B cell (primary cell): Measurements from ENCODE around the gene BTAF1. TPM values are rescaled to one million over a fixed set of nuclear protein-coding genes. Genes with fewer than 3 reads are reported as not detected.

Source experiments
- ATAC-seq: fragments of 200-7000 bp; cut with Tn5 transposase; one replicate; pipeline ENCODE4 v1.10.0; 2021; ENCODE audit warnings: low read depth, mild to moderate bottlenecking, moderate number of reproducible peaks, moderate library complexity
- CTCF ChIA-PET: fragments of 350-600 bp; sonication (Branson Sonifier 250); formaldehyde crosslinking; loops from one replicate; lab custom pipeline; 2021; ENCODE audit warnings: antibody characterized with exemption, inconsistent platforms; lab: Charles Lee
- POLR2A ChIA-PET: fragments of 350-600 bp; sonication (Branson Sonifier 250); formaldehyde crosslinking; loops from one replicate; lab custom pipeline; 2021; ENCODE audit warnings: antibody characterized with exemption; lab: Charles Lee
- DNase-seq: peaks from one replicate; pipeline ENCODE4 v3.0.0; 2013
- H2AFZ ChIP-seq: 2 replicates; pipeline ENCODE4 v1.6.1; 2012; ENCODE audit warnings: mild to moderate bottlenecking, low read depth, low read length; ENCODE audit not compliant: insufficient read depth, poor library complexity, severe bottlenecking
- H3K27ac ChIP-seq, 2 donors: 1 replicate in 1 of 2; 2 replicates in 1 of 2; pipeline ENCODE4 v1.5.1; 2012 to 2013; ENCODE audit warnings: low read length in 2 of 2, mild to moderate bottlenecking in 2 of 2, moderate library complexity in 1 of 2
- H3K27me3 ChIP-seq, 4 experiments: fragments of 200-600 bp in 1 of 4; sonication (generic) in 1 of 4; replicated peaks in 1 of 4; 1 replicate in 2 of 4; 2 replicates in 2 of 4; pipeline versions ENCODE4 v1.6.1 to v1.7.0; 2013 to 2016; ENCODE audit warnings: low read length in 3 of 4, mild to moderate bottlenecking in 2 of 4, mixed read lengths in 1 of 4, moderate library complexity in 1 of 4; ENCODE audit not compliant: insufficient read depth in 4 of 4, control insufficient read depth in 3 of 4; ENCODE audit errors: control extremely low read depth in 1 of 4
- H3K36me3 ChIP-seq, 2 experiments: replicated peaks in 1 of 2; 1 replicate in 1 of 2; 2 replicates in 1 of 2; pipeline versions ENCODE4 v1.6.1 to v1.7.1; 2013; ENCODE audit warnings: low read length in 1 of 2; ENCODE audit not compliant: insufficient read depth in 2 of 2, control insufficient read depth in 1 of 2; ENCODE audit errors: control extremely low read depth in 1 of 2, extremely low read depth in 1 of 2
- H3K4me1 ChIP-seq, 2 donors: fragments of 200-600 bp in 1 of 2; sonication (generic) in 1 of 2; 1 replicate in 1 of 2; 2 replicates in 1 of 2; pipeline versions ENCODE4 v1.5.1 to v1.6.1; 2013 to 2017; ENCODE audit warnings: low read length in 2 of 2; ENCODE audit not compliant: control insufficient read depth in 2 of 2, insufficient read depth in 2 of 2
- H3K4me2 ChIP-seq: replicated peaks from 2 replicates; pipeline ENCODE3; 2012; ENCODE audit warnings: mild to moderate bottlenecking, low read depth, low read length; ENCODE audit not compliant: poor library complexity, severe bottlenecking
- H3K4me3 ChIP-seq, 5 experiments: fragments of 200-600 bp in 1 of 5; sonication (generic) in 1 of 5; 1 replicate in 3 of 5; 2 replicates in 2 of 5; pipeline versions ENCODE4 v1.5.1 to v1.7.0; 2011 to 2016; ENCODE audit warnings: low read length in 4 of 5, mild to moderate bottlenecking in 4 of 5, low read depth in 2 of 5, control low read depth in 1 of 5, moderate library complexity in 1 of 5; ENCODE audit not compliant: insufficient read depth in 1 of 5; ENCODE audit errors: control extremely low read depth in 1 of 5, extremely low read depth in 1 of 5
- H3K79me2 ChIP-seq: fragments of 200-600 bp; sonication (generic); one replicate; pipeline ENCODE4 v1.6.0; 2016; ENCODE audit warnings: low read length; ENCODE audit not compliant: control insufficient read depth, insufficient read depth
- H3K9ac ChIP-seq: fragments of 200-600 bp; sonication (generic); 2 replicates; pipeline ENCODE4 v1.6.1; 2017; ENCODE audit warnings: mild to moderate bottlenecking, low read length, moderate library complexity
- H3K9me3 ChIP-seq, 3 donors: one replicate each; pipeline versions ENCODE4 v1.6.1 to v1.7.1; 2013; ENCODE audit warnings: low read length in 2 of 3; ENCODE audit not compliant: control insufficient read depth in 2 of 3, insufficient read depth in 1 of 3; ENCODE audit errors: control extremely low read depth in 1 of 3
- H4K20me1 ChIP-seq: 2 replicates; pipeline ENCODE4 v1.6.0; 2012; ENCODE audit warnings: mild to moderate bottlenecking, low read length; ENCODE audit not compliant: insufficient read depth, control insufficient read depth, poor library complexity, severe bottlenecking
- H3K27ac Mint-ChIP-seq: one replicate; pipeline ENCODE4 v1.8.0; 2021; ENCODE audit warnings: mixed read lengths
- H3K27me3 Mint-ChIP-seq: one replicate; pipeline ENCODE4 v1.8.0; 2021; ENCODE audit warnings: mixed read lengths
- H3K4me1 Mint-ChIP-seq: one replicate; pipeline ENCODE4 v1.8.0; 2021; ENCODE audit warnings: mixed read lengths
- H3K4me3 Mint-ChIP-seq: one replicate; pipeline ENCODE4 v1.8.0; 2021; ENCODE audit warnings: mixed read lengths
- H3K9me3 Mint-ChIP-seq: one replicate; pipeline ENCODE4 v1.8.0; 2022; ENCODE audit warnings: mixed read lengths; ENCODE audit not compliant: insufficient read depth
- CTCF ChIP-seq: fragments of 200-600 bp; IDR thresholded peaks from one replicate; pipeline ENCODE4 v1.8.0; 2022; ENCODE audit warnings: antibody characterized with exemption, mild to moderate bottlenecking
- EZH2 ChIP-seq: IDR thresholded peaks from 2 replicates; pipeline ENCODE4 v1.6.1; 2012; ENCODE audit warnings: borderline replicate concordance, low read depth, mild to moderate bottlenecking, moderate library complexity, low read length; ENCODE audit not compliant: insufficient read depth, poor library complexity, severe bottlenecking
- WGBS: methylation state at CpG from one replicate; pipeline ENCODE4 v1.1.5; 2013; ENCODE audit warnings: missing lambda C conversion rate; ENCODE audit not compliant: insufficient coverage; 5-methylcytosine and 5-hydroxymethylcytosine counted together
- intact Hi-C: fragments of 100-400 bp; cut with micrococcal nuclease; formaldehyde crosslinking; loops from one replicate; pipeline ENCODE4 v1.10.0; 2022
- polyA plus RNA-seq: library from polyadenylated mRNA; depleted of rRNA; stranded (reverse); fragments of >200 nt; gene quantifications from 2 replicates; pipeline ENCODE4 v1.2.3, GENCODE V29; 2012
- total RNA-seq, 2 donors: library from RNA; stranded (reverse); fragments of 120-200 nt in 1 of 2; gene quantifications; 1 replicate in 1 of 2; 2 replicates in 1 of 2; pipeline versions ENCODE4 v1.2.3 to v1.2.4, GENCODE V29; 2013 to 2022

Gene BTAF1
- total and polyA plus RNA-seq, 2 donors (not counting 1 experiment from before 2014, with no cell fraction given): 58.2 to 78.1 TPM

- H3K79me2 ChIP-seq: peaks cover 92% of the 10 kb centered on the region
- no peak for TF ChIP-seq CTCF
- TF ChIP-seq EZH2: no peak
- Mint-ChIP-seq H3K27me3 (no peaks in the 10 kb centered on the region), H3K4me1 (peaks cover 42% of the 10 kb centered on the region), H3K4me3 (no peak overlapping the region), H3K27ac (no peak overlapping the region), H3K9me3 (no peaks in the 10 kb centered on the region)
- H3K9me3 ChIP-seq: no peaks in the 10 kb centered on the region
- H3K4me1 ChIP-seq: peaks cover 0 to 5% of the 10 kb centered on the region in 2 donors
- H3K27ac ChIP-seq: no peak overlapping the region
- no peak overlapping the region for H3K4me2 ChIP-seq
- DNase-seq (no peak), ATAC-seq (no peak)
- no peaks in the 10 kb centered on the region for H3K27me3 ChIP-seq
- H3K9ac ChIP-seq: no peak overlapping the region
- no peak overlapping the region for H2AFZ ChIP-seq
- intact Hi-C loops: no loop called here
- no peak overlapping the region for H3K4me3 ChIP-seq
- CTCF ChIA-PET: interaction anchor here (0.7 to 1.4 kb wide), 2 partner anchors 9 to 20 kb away, joined by 3 to 4 read pairs; partner anchors contain the start of gene BTAF1
- 83% methylated on average over 1 of the region's 1 CpG for WGBS
- peaks cover 76% of the 10 kb centered on the region for H4K20me1 ChIP-seq
- peaks cover 13 to 33% of the 10 kb centered on the region in 2 experiments for H3K36me3 ChIP-seq
- POLR2A ChIA-PET: interaction anchor here (0.6 kb wide), 1 partner anchor 1096 kb away, joined by 6 read pairs; no protein-coding TSS in a partner anchor
Observed at GRCh38 chr10:91932737-91933136, 9.2 kb downstream of the BTAF1 start.

GRCh38 chr10:91935886-91936285, 12.3 kb downstream of the BTAF1 start:
- TF ChIP-seq EZH2 (no peak), CTCF (no peak)
- CTCF ChIA-PET: interaction anchor here (0.6 kb wide), 1 partner anchor 206 kb away, joined by 3 read pairs; no protein-coding TSS in a partner anchor

More at GRCh38 chr10:91935886-91936285, 12.3 kb downstream of the BTAF1 start:
- H3K79me2 ChIP-seq: peaks cover 82% of the 10 kb centered on the region
- peaks cover 14 to 39% of the 10 kb centered on the region in 2 experiments for H3K36me3 ChIP-seq
- DNase-seq (no peak), ATAC-seq (no peak)
- H3K27me3 ChIP-seq: no peaks in the 10 kb centered on the region
- H3K9me3 Mint-ChIP-seq: no peaks in the 10 kb centered on the region
- POLR2A ChIA-PET: no interaction called here
- no peaks in the 10 kb centered on the region for H3K4me1 ChIP-seq
- no peak overlapping the region for H3K27ac Mint-ChIP-seq
- no peak overlapping the region for H2AFZ ChIP-seq
- intact Hi-C loops: no loop called here
- peaks cover 79% of the 10 kb centered on the region for H4K20me1 ChIP-seq
- H3K9me3 ChIP-seq: no peaks in the 10 kb centered on the region
- no CpG with 5 or more reads among the region's 2 CpGs for WGBS
- H3K4me3 ChIP-seq: no peak overlapping the region
- peaks cover 39% of the 10 kb centered on the region for H3K4me1 Mint-ChIP-seq
- H3K9ac ChIP-seq: no peak overlapping the region
- H3K4me3 Mint-ChIP-seq: no peak overlapping the region
- H3K4me2 ChIP-seq: no peak overlapping the region
- H3K27ac ChIP-seq: no peak overlapping the region
- H3K27me3 Mint-ChIP-seq: no peaks in the 10 kb centered on the region
